SK-N-SH (cell line): ENCODE results near the gene FOXP1. TPM values are rescaled to one million over a fixed set of nuclear protein-coding genes. Genes with fewer than 3 reads are reported as not detected.

Source experiments
- CTCF ChIA-PET: fragments of 300-600, 350-600 bp; formaldehyde crosslinking; extraction: SDS; loops from one replicate; lab custom pipeline; 2021; lab: Yijun Ruan, JAX
- POLR2A ChIA-PET: fragments of 350-600 bp; sonication (Branson Sonifier 250); formaldehyde crosslinking; extraction: SDS; loops from one replicate; lab custom pipeline; 2020; ENCODE audit warnings: antibody characterized with exemption, inconsistent platforms; lab: Yijun Ruan, JAX
- DNase-seq: peaks from one replicate; pipeline ENCODE4 v3.0.0; 2012
- H2AFZ ChIP-seq: fragments of 200-600 bp; sonication (generic); 2 replicates; pipeline ENCODE4 v1.8.1; 2016; ENCODE audit warnings: antibody characterized with exemption, mild to moderate bottlenecking, low read depth
- H3F3A ChIP-seq: fragments of 200-600 bp; sonication (generic); replicated peaks from 2 replicates; pipeline ENCODE3; 2016; ENCODE audit warnings: antibody characterized with exemption, mild to moderate bottlenecking; ENCODE audit not compliant: insufficient read depth
- H3K27ac ChIP-seq, 2 experiments: fragments of 200-500 bp in 1 of 2; fragments of 200-600 bp in 1 of 2; sonication (Bioruptor generic) in 1 of 2; sonication (generic), shearing (Covaris generic) in 1 of 2; 2 replicates each; pipeline versions ENCODE4 v1.5.1 to v1.6.1; 2014 to 2016; ENCODE audit warnings: low read depth in 2 of 2, inconsistent platforms in 1 of 2, low read length in 1 of 2, mild to moderate bottlenecking in 1 of 2, mixed read lengths in 1 of 2
- H3K27me3 ChIP-seq: fragments of 200-600 bp; sonication (generic), shearing (Covaris generic); 2 replicates; pipeline ENCODE4 v1.6.1; 2016; ENCODE audit warnings: mixed run types; ENCODE audit not compliant: insufficient read depth
- H3K36me3 ChIP-seq, 2 experiments: fragments of 200-500 bp in 1 of 2; fragments of 200-600 bp in 1 of 2; sonication (Bioruptor generic) in 1 of 2; sonication (generic) in 1 of 2; replicated peaks in 1 of 2; 2 replicates each; pipeline versions ENCODE3 to v1.5.1; 2014 to 2016; ENCODE audit warnings: low read length in 1 of 2, mild to moderate bottlenecking in 1 of 2; ENCODE audit not compliant: insufficient read depth in 2 of 2, control insufficient read depth in 1 of 2
- H3K4me1 ChIP-seq, 2 experiments: fragments of 200-500 bp in 1 of 2; fragments of 200-600 bp in 1 of 2; sonication (Bioruptor generic) in 1 of 2; sonication (generic), shearing (Covaris generic) in 1 of 2; 2 replicates each; pipeline versions ENCODE4 v1.5.1 to v1.6.1; 2014 to 2016; ENCODE audit warnings: low read depth in 1 of 2, low read length in 1 of 2, mixed run types in 1 of 2; ENCODE audit not compliant: insufficient read depth in 2 of 2, control insufficient read depth in 1 of 2
- H3K4me2 ChIP-seq: fragments of 200-600 bp; sonication (generic), shearing (Covaris generic); 2 replicates; pipeline ENCODE4 v1.6.1; 2017; ENCODE audit warnings: mixed run types
- H3K4me3 ChIP-seq, 2 experiments: fragments of 200-500 bp in 1 of 2; fragments of 200-600 bp in 1 of 2; sonication (Bioruptor generic) in 1 of 2; sonication (generic), shearing (Covaris generic) in 1 of 2; 2 replicates each; pipeline versions ENCODE4 v1.5.1 to v1.8.1; 2014 to 2016; ENCODE audit warnings: low read depth in 2 of 2, inconsistent platforms in 1 of 2, low read length in 1 of 2, mild to moderate bottlenecking in 1 of 2, mixed read lengths in 1 of 2, moderate library complexity in 1 of 2
- H3K79me2 ChIP-seq: fragments of 200-600 bp; sonication (generic); 2 replicates; pipeline ENCODE4 v1.8.1; 2017; ENCODE audit warnings: mild to moderate bottlenecking; ENCODE audit not compliant: insufficient read depth
- H3K9ac ChIP-seq: fragments of 200-600 bp; sonication (generic); 2 replicates; pipeline ENCODE4 v1.6.1; 2017; ENCODE audit warnings: mixed run types
- H3K9me2 ChIP-seq: fragments of 200-600 bp; sonication (generic); 2 replicates; pipeline ENCODE4 v1.6.1; 2017; ENCODE audit warnings: mixed run types
- H3K9me3 ChIP-seq: fragments of 200-600 bp; sonication (generic); 2 replicates; pipeline ENCODE4 v1.6.1; 2017; ENCODE audit warnings: mixed run types, mild to moderate bottlenecking, moderate library complexity
- H4K20me1 ChIP-seq: fragments of 200-600 bp; sonication (generic); 2 replicates; pipeline ENCODE4 v1.6.1; 2017; ENCODE audit warnings: mild to moderate bottlenecking, mixed run types; ENCODE audit not compliant: insufficient read depth
- ELF1 ChIP-seq: IDR thresholded peaks from 2 replicates; pipeline ENCODE4 v1.4.0; 2012
- FOXM1 ChIP-seq: IDR thresholded peaks from 2 replicates; pipeline ENCODE4 v1.4.0; 2012; ENCODE audit warnings: low read depth, mild to moderate bottlenecking
- IRF3 ChIP-seq: fragments of 150-350 bp; IDR thresholded peaks from 2 replicates; pipeline ENCODE4 v1.6.1; 2016; ENCODE audit warnings: mild to moderate bottlenecking, low read depth, low read length
- JUND ChIP-seq: IDR thresholded peaks from 2 replicates; pipeline ENCODE4 v1.4.0; 2012
- RAD21 ChIP-seq: IDR thresholded peaks from 2 replicates; pipeline ENCODE4 v1.6.1; 2012; ENCODE audit warnings: mild to moderate bottlenecking, low read length
- RFX5 ChIP-seq: IDR thresholded peaks from 2 replicates; pipeline ENCODE4 v1.6.1; 2012; ENCODE audit warnings: mild to moderate bottlenecking, improper control_type of control experiment, low read length
- TCF12 ChIP-seq: IDR thresholded peaks from 2 replicates; pipeline ENCODE4 v1.4.0; 2012
- YY1 ChIP-seq: IDR thresholded peaks from 2 replicates; pipeline ENCODE4 v1.4.0; 2012; ENCODE audit warnings: low read depth, mild to moderate bottlenecking
- WGBS: methylation state at CpG from one replicate; pipeline ENCODE4 v1.1.6; 2017; ENCODE audit warnings: low lambda C conversion rate; 5-methylcytosine and 5-hydroxymethylcytosine counted together
- polyA plus RNA-seq, 3 experiments: library from polyadenylated mRNA; depleted of rRNA; stranded (reverse); fragments of >200 nt; gene quantifications; 2 replicates each; pipeline ENCODE4 v1.2.3, GENCODE V29; 2012
- TF ChIP-seq, protein P1 (sequence below): IDR thresholded peaks from 2 replicates; pipeline ENCODE4 v1.4.0; 2012; ENCODE audit warnings: low read depth, borderline replicate concordance
- TF ChIP-seq, protein P2 (sequence below): IDR thresholded peaks from 2 replicates; pipeline ENCODE4 v1.4.0; 2012; ENCODE audit warnings: low read depth, borderline replicate concordance
- TF ChIP-seq, protein P3 (sequence below): IDR thresholded peaks from 2 replicates; pipeline ENCODE4 v1.4.0; 2012; ENCODE audit warnings: low read depth

FOXP1 gene
- polyA plus RNA-seq, 1 of the 3 experiments (the other 2 are of a cell fraction) = 8.8 TPM

DNA sequence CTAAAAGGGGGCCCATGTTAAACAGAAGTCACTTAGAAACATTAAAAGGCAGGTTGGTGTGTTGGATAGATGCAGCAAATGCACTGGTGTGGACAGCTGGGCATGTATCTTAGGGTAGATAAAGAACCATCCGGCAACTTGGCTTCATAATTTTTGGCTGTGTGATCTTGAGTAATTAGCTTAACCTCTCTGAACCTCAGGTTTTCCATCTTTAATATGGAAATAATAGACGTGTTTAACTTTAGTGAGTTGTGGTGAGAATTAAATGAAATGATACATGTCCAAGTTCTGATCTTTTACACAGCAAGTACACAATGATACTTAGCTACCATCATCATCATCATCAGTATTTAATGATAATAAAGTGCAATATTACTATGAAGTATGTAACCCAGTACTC, 330.4 kb downstream of the FOXP1 start:
- Histone ChIP-seq H3K27me3 (no peaks in the 10 kb centered on the region), H4K20me1 (no peaks in the 10 kb centered on the region), H3K4me1 (peaks cover 4 to 59% of the 10 kb centered on the region in 2 experiments), H3K27ac (peak overlapping the region in 1 of 2 experiments; percentile 99; a peak in 2 of 4 replicates), H3K9me2 (no peaks in the 10 kb centered on the region), H3K4me3 (no peak overlapping the region), H3K79me2 (peaks cover 69% of the 10 kb centered on the region), H3K36me3 (no peaks in the 10 kb centered on the region), H3F3A (peaks cover 80% of the 10 kb centered on the region), H2AFZ (no peak overlapping the region), H3K9ac (no peak overlapping the region), H3K4me2 (no peak overlapping the region), H3K9me3 (no peaks in the 10 kb centered on the region)
- WGBS = 97% methylated on average over 2 of the region's 2 CpGs
- no peak for TF ChIP-seq JUND
- TF ChIP-seq, protein P1, sequence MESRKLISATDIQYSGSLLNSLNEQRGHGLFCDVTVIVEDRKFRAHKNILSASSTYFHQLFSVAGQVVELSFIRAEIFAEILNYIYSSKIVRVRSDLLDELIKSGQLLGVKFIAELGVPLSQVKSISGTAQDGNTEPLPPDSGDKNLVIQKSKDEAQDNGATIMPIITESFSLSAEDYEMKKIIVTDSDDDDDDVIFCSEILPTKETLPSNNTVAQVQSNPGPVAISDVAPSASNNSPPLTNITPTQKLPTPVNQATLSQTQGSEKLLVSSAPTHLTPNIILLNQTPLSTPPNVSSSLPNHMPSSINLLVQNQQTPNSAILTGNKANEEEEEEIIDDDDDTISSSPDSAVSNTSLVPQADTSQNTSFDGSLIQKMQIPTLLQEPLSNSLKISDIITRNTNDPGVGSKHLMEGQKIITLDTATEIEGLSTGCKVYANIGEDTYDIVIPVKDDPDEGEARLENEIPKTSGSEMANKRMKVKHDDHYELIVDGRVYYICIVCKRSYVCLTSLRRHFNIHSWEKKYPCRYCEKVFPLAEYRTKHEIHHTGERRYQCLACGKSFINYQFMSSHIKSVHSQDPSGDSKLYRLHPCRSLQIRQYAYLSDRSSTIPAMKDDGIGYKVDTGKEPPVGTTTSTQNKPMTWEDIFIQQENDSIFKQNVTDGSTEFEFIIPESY = no peak
- no peak for TF ChIP-seq RFX5
- no peak for TF ChIP-seq FOXM1
- TF ChIP-seq, protein P2, sequence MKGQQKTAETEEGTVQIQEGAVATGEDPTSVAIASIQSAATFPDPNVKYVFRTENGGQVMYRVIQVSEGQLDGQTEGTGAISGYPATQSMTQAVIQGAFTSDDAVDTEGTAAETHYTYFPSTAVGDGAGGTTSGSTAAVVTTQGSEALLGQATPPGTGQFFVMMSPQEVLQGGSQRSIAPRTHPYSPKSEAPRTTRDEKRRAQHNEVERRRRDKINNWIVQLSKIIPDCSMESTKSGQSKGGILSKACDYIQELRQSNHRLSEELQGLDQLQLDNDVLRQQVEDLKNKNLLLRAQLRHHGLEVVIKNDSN = no peak
- CTCF ChIA-PET = interaction anchor here (0.5 kb wide), 1 partner anchor 291 kb away, joined by 3 read pairs; no protein-coding TSS in a partner anchor
- POLR2A ChIA-PET = no interaction called here
- DNase-seq = no peak

DNA sequence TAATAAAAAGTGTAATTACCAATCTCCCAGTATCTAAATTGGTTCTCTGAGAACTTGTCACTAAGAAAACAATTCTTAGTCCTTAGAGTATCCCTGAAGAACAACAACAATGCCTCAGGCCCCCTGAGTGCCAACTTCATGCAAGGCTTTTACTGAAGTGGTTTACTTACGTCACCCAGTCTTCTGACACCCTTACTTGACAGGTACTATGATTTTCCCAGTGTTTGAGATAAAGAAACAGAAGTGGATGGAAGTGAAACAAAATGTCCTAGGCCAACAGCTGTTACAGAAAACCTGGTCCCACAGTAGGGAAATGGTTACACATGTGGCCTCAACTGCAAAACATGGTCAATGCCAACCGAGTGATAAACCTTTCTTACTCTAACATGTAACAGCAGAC, 331.1 kb downstream of the FOXP1 start:
- no peak overlapping the region for H3K4me3 ChIP-seq
- peak overlapping the region in 1 of 2 experiments; percentile 99; a peak in 2 of 4 replicates for H3K27ac ChIP-seq
- WGBS = 100% methylated on average over 2 of the region's 2 CpGs
- peaks cover 73% of the 10 kb centered on the region for H3K79me2 ChIP-seq
- DNase-seq = no peak
- H4K20me1 ChIP-seq = no peaks in the 10 kb centered on the region
- no peaks in the 10 kb centered on the region for H3K27me3 ChIP-seq
- ChIA-PET CTCF (interaction anchor here (0.5 to 1.2 kb wide), 2 partner anchors 191 to 292 kb away, joined by 3 to 4 read pairs; no protein-coding TSS in a partner anchor), POLR2A (no interaction called here)
- peaks cover 78% of the 10 kb centered on the region for H3F3A ChIP-seq
- peaks cover 9 to 60% of the 10 kb centered on the region in 2 experiments for H3K4me1 ChIP-seq
- no peaks in the 10 kb centered on the region for H3K9me2 ChIP-seq
- no peak overlapping the region for H3K4me2 ChIP-seq
- no peaks in the 10 kb centered on the region for H3K36me3 ChIP-seq
- no peak overlapping the region for H2AFZ ChIP-seq
- H3K9me3 ChIP-seq = no peaks in the 10 kb centered on the region
- no peak for TF ChIP-seq YY1
- no peak for TF ChIP-seq ELF1
- no peak for TF ChIP-seq TCF12
- no peak for TF ChIP-seq IRF3
- no peak for TF ChIP-seq RAD21
- TF ChIP-seq, protein P3, sequence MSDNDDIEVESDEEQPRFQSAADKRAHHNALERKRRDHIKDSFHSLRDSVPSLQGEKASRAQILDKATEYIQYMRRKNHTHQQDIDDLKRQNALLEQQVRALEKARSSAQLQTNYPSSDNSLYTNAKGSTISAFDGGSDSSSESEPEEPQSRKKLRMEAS = no peak
- H3K9ac ChIP-seq = peak overlapping the region; percentile 62; the same call in 1 of the 2 replicates
